Measurements from ENCODE around the gene TMEM184A. TPM values are rescaled to one million over a fixed set of nuclear protein-coding genes. Genes with fewer than 3 reads are reported as not detected.

The TMEM184A gene
- total and polyA plus RNA-seq, 2 of the 13 experiments (the other 11 are each of a cell fraction or from before 2014, with no cell fraction given), result 9.5 to 20.4 TPM

- TF ChIP-seq ATF6 (CRISPR knock-in tag; conservative IDR thresholded peaks at IDR 0.05), result no peak
- no peak for TF ChIP-seq TMF1 (CRISPR knock-in tag; IDR thresholded peaks at IDR 0.05; ENCODE audit: low read depth)
- peak; percentile 82 for TF ChIP-seq PAXIP1 (CRISPR knock-in tag; conservative IDR thresholded peaks at IDR 0.05)
- TF ChIP-seq NFYB (CRISPR knock-in tag; IDR thresholded peaks at IDR 0.05), result no peak
- TF ChIP-seq ZNF232 (CRISPR knock-in tag; IDR thresholded peaks at IDR 0.05; ENCODE audit: borderline replicate concordance), result no peak
- TF ChIP-seq REST (IDR thresholded peaks at IDR 0.05; ENCODE audit: borderline replicate concordance in 1 of 2, low read depth in 1 of 2, low read length in 2 of 2), result peak in 1 of 2 experiments; percentile 21; a peak in 1 of 4 replicates
- no peak for TF ChIP-seq KLF9 (CRISPR knock-in tag; IDR thresholded peaks at IDR 0.05; ENCODE audit: low read depth)
- no peak for TF ChIP-seq ZNF44 (CRISPR knock-in tag; IDR thresholded peaks at IDR 0.05)
- TF ChIP-seq ZNF660 (CRISPR knock-in tag; IDR thresholded peaks at IDR 0.05; ENCODE audit: borderline replicate concordance, low read depth), result no peak
- peak; percentile 57; the same call in 1 of the 2 replicates for TF ChIP-seq CREM (IDR thresholded peaks at IDR 0.05)
- no peak for TF ChIP-seq CREM (CRISPR knock-in tag; IDR thresholded peaks at IDR 0.05)
- TF ChIP-seq KMT2B (CRISPR knock-in tag; IDR thresholded peaks at IDR 0.05), result peak; percentile 27; the same call in 1 of the 2 replicates
- peak; percentile 73; the same call in 1 of the 2 replicates for TF ChIP-seq MEF2D (CRISPR knock-in tag; IDR thresholded peaks at IDR 0.05)
- no peak for TF ChIP-seq ZXDC (CRISPR knock-in tag; IDR thresholded peaks at IDR 0.05)
- no peak for TF ChIP-seq ZSCAN22 (CRISPR knock-in tag; IDR thresholded peaks at IDR 0.05)
- no peak for TF ChIP-seq HDAC6 (IDR thresholded peaks at IDR 0.05; ENCODE audit: low read depth, low read length)
- TF ChIP-seq CENPX (CRISPR knock-in tag; IDR thresholded peaks at IDR 0.05), result no peak
Measured at GRCh38 chr7:1532456-1533254, 23.4 kb downstream of the TMEM184A start (continued).

Data from HepG2 (cell line).